ENCODE results near the gene PMEPA1. TPM values are rescaled to one million over a fixed set of nuclear protein-coding genes. Genes with fewer than 3 reads are reported as not detected.
A peak's percentile ranks its signal among the peaks of the same experiment; 100 is the strongest.

PMEPA1 gene
- total RNA-seq, 4 donors from 2014 or later: 3.3 to 5.5 (median 4.6) TPM

- H3K9me3 ChIP-seq: no peaks in the 10 kb centered on the region
- H3K36me3 ChIP-seq: no peaks in the 10 kb centered on the region
- H3K27me3 ChIP-seq: no peaks in the 10 kb centered on the region
- no peak for DNase-seq
- TF ChIP-seq, protein P1, sequence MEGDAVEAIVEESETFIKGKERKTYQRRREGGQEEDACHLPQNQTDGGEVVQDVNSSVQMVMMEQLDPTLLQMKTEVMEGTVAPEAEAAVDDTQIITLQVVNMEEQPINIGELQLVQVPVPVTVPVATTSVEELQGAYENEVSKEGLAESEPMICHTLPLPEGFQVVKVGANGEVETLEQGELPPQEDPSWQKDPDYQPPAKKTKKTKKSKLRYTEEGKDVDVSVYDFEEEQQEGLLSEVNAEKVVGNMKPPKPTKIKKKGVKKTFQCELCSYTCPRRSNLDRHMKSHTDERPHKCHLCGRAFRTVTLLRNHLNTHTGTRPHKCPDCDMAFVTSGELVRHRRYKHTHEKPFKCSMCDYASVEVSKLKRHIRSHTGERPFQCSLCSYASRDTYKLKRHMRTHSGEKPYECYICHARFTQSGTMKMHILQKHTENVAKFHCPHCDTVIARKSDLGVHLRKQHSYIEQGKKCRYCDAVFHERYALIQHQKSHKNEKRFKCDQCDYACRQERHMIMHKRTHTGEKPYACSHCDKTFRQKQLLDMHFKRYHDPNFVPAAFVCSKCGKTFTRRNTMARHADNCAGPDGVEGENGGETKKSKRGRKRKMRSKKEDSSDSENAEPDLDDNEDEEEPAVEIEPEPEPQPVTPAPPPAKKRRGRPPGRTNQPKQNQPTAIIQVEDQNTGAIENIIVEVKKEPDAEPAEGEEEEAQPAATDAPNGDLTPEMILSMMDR (IDR thresholded peaks at IDR 0.05): no peak
- no peak for TF ChIP-seq POLR2A (IDR thresholded peaks at IDR 0.05)
- H3K4me1 ChIP-seq: peaks cover 0 to 14% (median 7%) of the 10 kb centered on the region in 4 donors
- no peak overlapping the region for H3K27ac ChIP-seq
- no peak overlapping the region for H3K4me3 ChIP-seq
Observed at GRCh38 chr20:57705127-57705899, 4.5 kb downstream of the PMEPA1 start.

- no peak for TF ChIP-seq POLR2A (IDR thresholded peaks at IDR 0.05)
- TF ChIP-seq, protein P1 (IDR thresholded peaks at IDR 0.05): no peak
- no peak overlapping the region for H3K4me3 ChIP-seq
Observed at GRCh38 chr20:57704245-57704644, 5.6 kb downstream of the PMEPA1 start.

GRCh38 chr20:57703013-57703412 is 6.8 kb downstream of the PMEPA1 start:
- Histone ChIP-seq H3K4me3 (no peak overlapping the region), H3K9me3 (no peaks in the 10 kb centered on the region), H3K27ac (peak overlapping the region in 1 of 4 donors; percentile 42), H3K36me3 (no peaks in the 10 kb centered on the region), H3K27me3 (no peaks in the 10 kb centered on the region), H3K4me1 (peaks cover 4 to 14% (median 11%) of the 10 kb centered on the region in 4 donors)
- TF ChIP-seq, protein P1 (IDR thresholded peaks at IDR 0.05): no peak
- TF ChIP-seq POLR2A (IDR thresholded peaks at IDR 0.05): no peak
- DNase-seq: peak in 2 of 3 donors; percentile 66 to 68

More at GRCh38 chr20:57704245-57704644, 5.6 kb downstream of the PMEPA1 start:
- Histone ChIP-seq H3K27ac (no peak overlapping the region), H3K9me3 (no peaks in the 10 kb centered on the region), H3K36me3 (no peaks in the 10 kb centered on the region), H3K4me1 (peaks cover 2 to 14% (median 7%) of the 10 kb centered on the region in 4 donors), H3K27me3 (no peaks in the 10 kb centered on the region)
- DNase-seq: no peak

DNA sequence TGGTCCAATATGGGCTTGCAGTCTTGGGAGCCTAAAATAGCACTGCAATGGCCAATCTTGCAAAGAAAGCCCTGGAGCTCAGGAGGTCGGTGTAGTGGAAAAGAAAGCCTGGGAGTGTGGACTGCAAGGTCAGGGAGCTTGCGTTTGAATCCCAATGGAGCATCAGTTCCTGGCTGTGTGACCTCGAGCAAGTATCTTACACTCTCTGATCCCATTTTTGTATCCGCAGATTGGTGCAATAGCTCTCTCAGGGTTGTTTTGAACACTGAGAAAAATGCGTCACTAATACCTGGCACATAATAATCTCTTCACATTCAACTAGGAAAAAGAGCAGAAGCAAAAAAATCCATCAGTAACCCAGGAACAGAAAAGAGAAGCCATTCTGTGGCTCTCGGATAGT is 7.3 kb downstream of the PMEPA1 start:
- Histone ChIP-seq H3K4me1 (peaks cover 0 to 14% (median 12%) of the 10 kb centered on the region in 4 donors), H3K27ac (peak overlapping the region in 1 of 4 donors; percentile 42), H3K36me3 (no peaks in the 10 kb centered on the region), H3K9me3 (no peaks in the 10 kb centered on the region), H3K4me3 (no peak overlapping the region), H3K27me3 (no peaks in the 10 kb centered on the region)
- no peak for DNase-seq
- no peak for TF ChIP-seq POLR2A (IDR thresholded peaks at IDR 0.05)
- TF ChIP-seq, protein P1 (IDR thresholded peaks at IDR 0.05): no peak

DNA sequence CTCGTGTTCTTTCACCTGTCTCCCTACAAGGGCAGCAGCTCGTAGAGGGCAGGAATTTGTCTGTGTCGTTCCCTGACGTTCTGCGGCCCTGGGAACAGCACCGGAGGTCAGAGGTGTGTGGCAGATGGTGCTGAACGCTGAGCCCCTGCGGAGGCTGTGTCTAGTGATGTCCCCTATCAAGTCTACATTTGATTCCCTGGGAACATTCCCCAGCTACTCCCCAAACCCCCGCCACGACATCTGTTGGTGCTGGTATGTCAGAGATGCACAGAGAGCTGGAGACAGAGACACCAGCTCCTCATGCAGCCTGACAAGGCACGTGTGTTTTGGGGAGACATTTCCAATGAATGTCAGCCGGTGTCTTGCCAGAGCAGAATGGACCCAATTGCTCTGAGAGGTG is 7.7 kb downstream of the PMEPA1 start:
- Histone ChIP-seq H3K4me1 (peaks cover 0 to 18% (median 12%) of the 10 kb centered on the region in 4 donors), H3K27ac (no peak overlapping the region), H3K9me3 (no peaks in the 10 kb centered on the region), H3K27me3 (no peaks in the 10 kb centered on the region), H3K4me3 (no peak overlapping the region), H3K36me3 (no peaks in the 10 kb centered on the region)
- TF ChIP-seq, protein P1 (IDR thresholded peaks at IDR 0.05): no peak
- TF ChIP-seq POLR2A (IDR thresholded peaks at IDR 0.05): no peak
- DNase-seq: no peak

Data from Peyer's patch (tissue), 4 donors.